Measurements from ENCODE around the gene SLX1A. TPM values are rescaled to one million over a fixed set of nuclear protein-coding genes. Genes with fewer than 3 reads are reported as not detected.
"Not testable (repeated sequence)": the region's sequence is repeated elsewhere in the genome, so short reads cannot be mapped to it uniquely, and the experiment has no call there.

Gene SLX1A
- total RNA-seq, 2 donors from 2014 or later, result 34.1 to 69.0 TPM

DNA sequence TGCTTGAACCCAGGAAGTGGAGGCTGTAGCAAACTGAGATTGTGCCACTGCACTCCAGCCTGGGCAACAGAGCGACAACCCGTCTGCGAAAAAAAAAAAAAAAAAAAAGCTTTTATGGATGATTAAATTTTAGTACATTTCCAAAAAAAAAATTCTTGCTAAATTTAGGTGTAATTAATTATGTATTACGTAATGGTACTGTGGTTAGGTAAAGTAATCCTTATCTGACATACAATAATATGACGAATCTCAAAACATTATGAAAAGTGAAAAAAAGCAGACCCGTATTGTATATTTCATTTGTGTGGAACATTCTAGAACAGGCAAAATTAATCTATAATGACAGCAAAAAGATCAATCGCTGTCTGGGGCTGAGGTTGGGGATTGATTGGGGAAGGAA is 20.6 kb upstream of the SLX1A start:
- H3K27ac Mint-ChIP-seq, result no peak overlapping the region
- no peak for ATAC-seq (replicated peaks)

DNA sequence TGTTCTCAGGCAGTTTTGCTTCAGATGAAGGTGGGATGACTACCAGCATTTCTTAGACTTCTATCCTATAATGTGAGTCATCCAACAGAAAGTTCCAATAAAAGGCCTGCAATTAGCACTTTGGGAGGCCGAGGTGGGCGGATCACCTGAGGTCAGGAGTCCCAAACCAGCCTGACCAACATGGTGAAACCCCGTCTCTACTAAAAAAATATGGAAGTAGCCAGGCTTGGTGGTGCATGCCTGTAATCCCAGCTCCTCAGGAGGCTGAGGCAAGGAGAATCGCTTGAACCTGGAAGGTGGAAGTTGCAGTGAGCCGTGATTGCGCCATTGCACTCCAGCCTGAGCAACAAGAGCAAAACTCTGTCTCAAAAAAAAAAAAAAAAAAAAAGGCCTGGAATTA is 16.8 kb upstream of the SLX1A start:
- ATAC-seq (replicated peaks); H3K9me3 Mint-ChIP-seq; H3K27me3 Mint-ChIP-seq; H3K4me1 Mint-ChIP-seq; H3K27ac Mint-ChIP-seq; H3K4me3 Mint-ChIP-seq; H3K36me3 Mint-ChIP-seq (ENCODE audit: low read depth): not testable (repeated sequence)

More for the DNA sequence above, 20.6 kb upstream of the SLX1A start:
- Mint-ChIP-seq H3K4me1 (no peaks in the 10 kb centered on the region), H3K4me3 (no peak overlapping the region), H3K27me3 (no peaks in the 10 kb centered on the region), H3K9me3 (no peaks in the 10 kb centered on the region), H3K36me3 (ENCODE audit: low read depth) (no peaks in the 10 kb centered on the region)

DNA sequence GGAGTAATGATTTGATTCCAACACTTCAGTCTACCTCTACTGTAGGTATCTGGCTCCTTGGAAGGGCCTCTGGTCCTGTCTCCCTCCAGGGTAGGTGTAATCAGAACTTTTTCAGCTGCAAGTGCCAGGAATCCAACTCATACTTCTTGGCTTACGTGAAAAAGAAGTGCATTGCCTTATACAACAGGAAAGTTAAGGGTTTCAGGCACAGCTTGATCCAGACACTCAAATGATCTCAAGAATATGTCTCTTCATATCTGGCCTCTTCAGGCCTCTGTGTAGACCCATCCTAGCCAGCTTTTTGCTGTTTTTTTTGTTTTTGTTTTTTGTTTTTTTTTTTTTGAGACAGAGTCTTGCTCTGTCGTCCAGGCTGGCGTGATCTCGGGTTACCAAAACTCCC is 14.5 kb upstream of the SLX1A start:
- H3K36me3 Mint-ChIP-seq (ENCODE audit: low read depth), result peaks cover 18% of the 10 kb centered on the region
- ATAC-seq (replicated peaks), result no peak
- no peak overlapping the region for H3K4me3 Mint-ChIP-seq
- no peak overlapping the region for H3K27ac Mint-ChIP-seq
- no peaks in the 10 kb centered on the region for H3K9me3 Mint-ChIP-seq
- no peaks in the 10 kb centered on the region for H3K27me3 Mint-ChIP-seq
- peaks cover 5% of the 10 kb centered on the region for H3K4me1 Mint-ChIP-seq

DNA sequence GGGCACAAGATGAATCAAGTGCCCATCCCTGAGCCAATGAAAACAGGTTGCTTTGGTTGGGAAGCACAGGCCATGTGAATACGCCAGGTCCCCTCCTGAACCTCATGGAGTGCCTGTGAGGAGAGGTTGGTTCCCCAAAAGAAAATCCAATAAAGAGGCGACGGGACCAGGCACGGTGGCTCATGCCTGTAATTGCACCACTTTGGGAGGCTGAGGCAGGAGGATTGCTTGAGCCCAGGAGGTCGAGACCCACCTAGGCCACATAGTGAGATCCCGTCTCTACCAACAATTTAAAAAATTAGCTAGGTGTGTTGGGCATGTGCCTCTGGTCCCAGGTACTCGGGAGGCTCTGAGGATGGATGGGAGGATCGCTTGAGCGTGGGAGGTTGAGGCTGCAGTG is 13.7 kb upstream of the SLX1A start:
- ATAC-seq (replicated peaks), result no peak
- Mint-ChIP-seq H3K4me3 (no peak overlapping the region), H3K4me1 (peaks cover 5% of the 10 kb centered on the region), H3K27ac (no peak overlapping the region), H3K36me3 (ENCODE audit: low read depth) (peaks cover 26% of the 10 kb centered on the region), H3K27me3 (no peaks in the 10 kb centered on the region), H3K9me3 (no peaks in the 10 kb centered on the region)

DNA sequence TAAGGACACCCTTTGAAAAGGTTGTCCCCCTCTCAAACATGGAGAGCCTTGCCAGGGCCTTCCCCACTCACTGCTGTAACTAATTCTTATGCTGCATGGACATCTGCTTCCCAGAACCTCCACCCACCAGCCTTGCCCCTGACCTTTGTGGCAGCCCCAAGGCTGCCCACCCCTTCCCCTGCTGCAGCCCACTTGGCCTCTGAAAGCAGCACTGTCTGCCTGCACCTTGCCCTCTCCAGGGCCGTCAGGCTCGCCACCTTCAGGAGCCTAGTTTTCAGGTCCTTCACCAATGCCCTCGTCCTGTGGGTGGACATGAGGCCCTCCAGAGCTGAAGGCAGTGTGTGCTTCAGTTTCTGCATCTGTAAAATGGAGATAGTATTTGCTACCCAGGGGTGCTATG is 12.9 kb upstream of the SLX1A start:
- H3K4me3 Mint-ChIP-seq, result no peak overlapping the region
- peaks cover 5% of the 10 kb centered on the region for H3K4me1 Mint-ChIP-seq
- H3K9me3 Mint-ChIP-seq, result no peaks in the 10 kb centered on the region
- H3K36me3 Mint-ChIP-seq (ENCODE audit: low read depth), result peaks cover 34% of the 10 kb centered on the region
- ATAC-seq (replicated peaks), result no peak
- H3K27me3 Mint-ChIP-seq, result no peaks in the 10 kb centered on the region
- peak overlapping the region; percentile 11 for H3K27ac Mint-ChIP-seq

DNA sequence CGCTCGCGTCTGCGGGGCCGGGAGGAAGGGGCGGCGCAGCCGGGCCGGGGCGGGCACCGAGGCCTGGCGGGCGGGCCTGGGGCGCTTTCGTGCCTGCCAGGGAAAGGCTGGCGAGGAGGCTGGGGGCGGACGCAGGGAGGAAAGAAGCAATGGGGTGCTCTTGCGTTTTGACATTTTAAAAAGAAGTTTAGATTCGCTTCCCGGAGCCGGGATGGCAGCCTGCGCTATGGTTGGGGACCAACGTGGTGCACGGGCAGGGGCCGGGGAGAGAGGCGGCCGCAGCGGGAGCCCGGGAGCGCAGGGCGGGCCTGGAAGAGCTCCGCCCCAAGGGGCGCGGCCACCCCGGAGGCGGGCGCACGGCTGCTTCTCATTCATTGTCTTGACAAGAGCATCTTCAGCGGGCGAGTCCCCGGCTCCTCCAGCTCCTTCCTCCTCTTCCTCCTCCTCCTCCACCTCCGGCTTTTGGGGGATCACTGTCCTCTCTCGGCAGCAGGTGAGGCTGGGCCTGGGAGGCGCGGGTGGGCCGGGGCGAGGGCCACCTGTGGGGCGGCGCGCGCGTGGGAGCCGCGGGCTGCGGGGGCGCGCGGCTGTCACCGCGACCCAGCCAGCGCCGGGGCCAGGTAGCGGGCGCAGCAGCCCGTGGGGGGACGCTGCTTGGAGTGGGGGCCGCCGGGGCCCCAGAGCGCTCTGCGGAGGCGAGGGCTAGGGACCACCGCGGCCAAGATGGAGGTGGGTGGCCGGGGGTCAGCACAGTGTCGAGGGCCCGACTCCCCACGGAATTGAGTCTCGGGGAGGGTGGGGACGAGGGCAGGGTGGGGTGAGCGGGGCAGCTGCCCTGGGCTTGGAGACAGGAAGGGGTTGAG is 10.2 kb upstream of the SLX1A start, which contains the start of gene CORO1A:
Gene CORO1A, plus strand, starts transcription at position 370 of the 863 bp plus-strand sequence. CDS start 1,608 bp downstream, outside the sequence.
- H3K4me1 Mint-ChIP-seq, result peaks cover 12% of the 10 kb centered on the region
- H3K4me3 Mint-ChIP-seq, result peak within 1 kb of the TSS; percentile 97
- no peaks in the 10 kb centered on the region for H3K9me3 Mint-ChIP-seq
- H3K27me3 Mint-ChIP-seq, result no peaks in the 10 kb centered on the region
- peaks cover 60% of the 10 kb centered on the region for H3K36me3 Mint-ChIP-seq (ENCODE audit: low read depth)
- peak; percentile 65 for ATAC-seq (replicated peaks)
- peak within 1 kb of the TSS; percentile 96 for H3K27ac Mint-ChIP-seq

GRCh38 chr16:30184096-30184890 is 9.4 kb upstream of the SLX1A start:
- Mint-ChIP-seq H3K4me1 (peaks cover 12% of the 10 kb centered on the region), H3K27me3 (no peaks in the 10 kb centered on the region), H3K4me3 (peak overlapping the region; percentile 97), H3K9me3 (no peaks in the 10 kb centered on the region), H3K36me3 (ENCODE audit: low read depth) (peaks cover 60% of the 10 kb centered on the region), H3K27ac (peak overlapping the region; percentile 96)
- ATAC-seq (replicated peaks), result peak; percentile 23

- peak overlapping the region; percentile 96 for H3K27ac Mint-ChIP-seq
- peaks cover 60% of the 10 kb centered on the region for H3K36me3 Mint-ChIP-seq (ENCODE audit: low read depth)
- H3K4me3 Mint-ChIP-seq, result peak overlapping the region; percentile 97
- no peaks in the 10 kb centered on the region for H3K9me3 Mint-ChIP-seq
- peaks cover 12% of the 10 kb centered on the region for H3K4me1 Mint-ChIP-seq
- peak; percentile 1 for ATAC-seq (replicated peaks)
- no peaks in the 10 kb centered on the region for H3K27me3 Mint-ChIP-seq
Observed at GRCh38 chr16:30184891-30185682, 8.6 kb upstream of the SLX1A start.

DNA sequence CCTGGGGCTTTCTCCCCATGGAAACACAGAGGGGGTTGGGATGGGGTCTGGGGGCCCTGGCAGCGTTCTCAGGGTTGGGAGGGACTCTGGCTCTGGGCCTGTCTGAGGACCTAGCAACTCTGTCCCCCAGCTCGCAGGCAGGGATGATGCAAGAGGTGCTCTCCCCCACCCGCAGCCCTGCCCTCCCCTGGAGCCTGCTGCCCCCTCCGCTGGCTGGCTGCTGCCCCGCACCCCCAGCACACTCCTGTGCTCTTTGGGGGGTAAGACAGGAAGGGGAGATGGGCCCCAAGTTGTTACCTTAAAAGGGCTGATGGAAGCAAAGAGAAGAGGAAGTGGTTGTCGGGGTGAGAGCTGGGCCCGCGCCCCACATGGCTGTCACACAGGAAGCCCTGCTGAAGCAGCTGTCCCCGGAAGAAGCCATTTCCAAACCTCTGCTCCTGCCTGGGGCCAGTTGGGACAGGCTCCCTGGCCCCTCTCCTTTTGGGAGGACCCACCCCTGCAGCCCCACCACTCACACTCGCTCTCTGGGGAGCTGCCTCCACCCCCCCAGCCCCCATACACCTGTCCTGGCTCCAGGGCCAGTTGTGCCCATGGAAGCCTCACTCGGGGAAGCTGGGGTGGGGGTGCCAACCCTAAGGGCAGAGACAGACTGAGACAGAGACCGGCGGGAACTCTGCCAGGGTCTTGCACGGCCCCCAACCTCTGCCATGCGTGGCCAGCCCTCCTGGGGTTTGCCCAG is 7.8 kb upstream of the SLX1A start:
- peaks cover 12% of the 10 kb centered on the region for H3K4me1 Mint-ChIP-seq
- H3K36me3 Mint-ChIP-seq (ENCODE audit: low read depth), result peaks cover 60% of the 10 kb centered on the region
- H3K27ac Mint-ChIP-seq, result peak overlapping the region; percentile 95
- no peaks in the 10 kb centered on the region for H3K27me3 Mint-ChIP-seq
- no peaks in the 10 kb centered on the region for H3K9me3 Mint-ChIP-seq
- peak overlapping the region; percentile 97 for H3K4me3 Mint-ChIP-seq
- peak; percentile 44 for ATAC-seq (replicated peaks)

GRCh38 chr16:30186444-30186781 is 7.3 kb upstream of the SLX1A start:
- H3K36me3 Mint-ChIP-seq (ENCODE audit: low read depth), result peaks cover 60% of the 10 kb centered on the region
- peaks cover 12% of the 10 kb centered on the region for H3K4me1 Mint-ChIP-seq
- H3K27ac Mint-ChIP-seq, result peak overlapping the region; percentile 95
- no peaks in the 10 kb centered on the region for H3K27me3 Mint-ChIP-seq
- H3K9me3 Mint-ChIP-seq, result no peaks in the 10 kb centered on the region
- H3K4me3 Mint-ChIP-seq, result peak overlapping the region; percentile 97
- ATAC-seq (replicated peaks), result no peak

DNA sequence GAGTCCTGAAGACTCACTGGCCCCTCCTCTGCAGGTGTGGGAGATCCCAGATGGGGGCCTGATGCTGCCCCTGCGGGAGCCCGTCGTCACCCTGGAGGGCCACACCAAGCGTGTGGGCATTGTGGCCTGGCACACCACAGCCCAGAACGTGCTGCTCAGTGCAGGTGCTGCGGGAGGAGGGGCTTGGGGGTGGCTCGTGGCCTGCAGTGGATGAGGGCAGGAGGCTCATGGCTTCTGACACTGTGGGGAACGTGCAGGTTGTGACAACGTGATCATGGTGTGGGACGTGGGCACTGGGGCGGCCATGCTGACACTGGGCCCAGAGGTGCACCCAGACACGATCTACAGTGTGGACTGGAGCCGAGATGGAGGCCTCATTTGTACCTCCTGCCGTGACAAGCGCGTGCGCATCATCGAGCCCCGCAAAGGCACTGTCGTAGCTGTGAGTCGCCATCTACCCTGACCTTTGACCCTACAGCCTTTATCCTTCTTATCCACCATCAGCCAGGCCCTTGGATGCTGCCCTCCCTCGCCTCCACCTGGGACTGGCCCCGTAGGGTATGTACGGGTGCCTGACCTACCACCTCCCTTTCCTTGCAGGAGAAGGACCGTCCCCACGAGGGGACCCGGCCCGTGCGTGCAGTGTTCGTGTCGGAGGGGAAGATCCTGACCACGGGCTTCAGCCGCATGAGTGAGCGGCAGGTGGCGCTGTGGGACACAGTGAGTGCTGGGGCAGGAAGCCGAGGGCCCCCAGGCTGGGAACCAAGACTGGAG is 6.7 kb upstream of the SLX1A start:
- Mint-ChIP-seq H3K27ac (peak overlapping the region; percentile 95), H3K9me3 (no peaks in the 10 kb centered on the region), H3K4me1 (peaks cover 12% of the 10 kb centered on the region), H3K27me3 (no peaks in the 10 kb centered on the region), H3K36me3 (ENCODE audit: low read depth) (peaks cover 60% of the 10 kb centered on the region), H3K4me3 (peak overlapping the region; percentile 97)
- peak; percentile 15 for ATAC-seq (replicated peaks)

DNA sequence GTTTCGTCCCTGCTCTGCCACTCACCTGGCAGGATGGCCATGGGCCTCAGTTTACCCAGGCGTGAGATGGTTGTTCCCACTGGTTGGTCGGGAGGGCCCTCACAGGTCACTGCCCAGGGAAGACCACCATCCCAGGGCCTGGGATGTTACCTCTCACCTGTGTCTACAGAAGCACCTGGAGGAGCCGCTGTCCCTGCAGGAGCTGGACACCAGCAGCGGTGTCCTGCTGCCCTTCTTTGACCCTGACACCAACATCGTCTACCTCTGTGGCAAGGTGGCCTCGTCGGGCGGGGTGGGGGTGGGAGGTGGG is 6.2 kb upstream of the SLX1A start:
- peak overlapping the region; percentile 97 for H3K4me3 Mint-ChIP-seq
- H3K36me3 Mint-ChIP-seq (ENCODE audit: low read depth), result peaks cover 56% of the 10 kb centered on the region
- no peaks in the 10 kb centered on the region for H3K9me3 Mint-ChIP-seq

DNA sequence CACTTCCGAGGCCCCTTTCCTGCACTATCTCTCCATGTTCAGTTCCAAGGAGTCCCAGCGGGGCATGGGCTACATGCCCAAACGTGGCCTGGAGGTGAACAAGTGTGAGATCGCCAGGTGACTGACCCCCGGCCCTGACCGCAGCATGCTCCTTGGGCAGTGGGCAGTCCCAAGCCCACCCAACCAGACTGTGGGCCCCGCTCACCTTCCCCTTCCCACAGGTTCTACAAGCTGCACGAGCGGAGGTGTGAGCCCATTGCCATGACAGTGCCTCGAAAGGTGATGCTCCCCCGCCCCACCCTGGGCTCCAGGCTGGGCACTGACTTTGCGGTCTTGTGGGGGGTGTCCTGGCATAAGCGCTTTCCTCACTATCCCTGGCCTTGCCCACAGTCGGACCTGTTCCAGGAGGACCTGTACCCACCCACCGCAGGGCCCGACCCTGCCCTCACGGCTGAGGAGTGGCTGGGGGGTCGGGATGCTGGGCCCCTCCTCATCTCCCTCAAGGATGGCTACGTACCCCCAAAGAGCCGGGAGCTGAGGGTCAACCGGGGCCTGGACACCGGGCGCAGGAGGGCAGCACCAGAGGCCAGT is 5.6 kb upstream of the SLX1A start:
- Mint-ChIP-seq H3K9me3 (no peaks in the 10 kb centered on the region), H3K27ac (no peak overlapping the region), H3K4me3 (peak overlapping the region; percentile 97), H3K36me3 (ENCODE audit: low read depth) (peaks cover 53% of the 10 kb centered on the region), H3K27me3 (no peaks in the 10 kb centered on the region), H3K4me1 (peaks cover 7% of the 10 kb centered on the region)
- ATAC-seq (replicated peaks), result no peak

More for the DNA sequence above, 6.2 kb upstream of the SLX1A start:
- Mint-ChIP-seq H3K27ac (peak overlapping the region; percentile 95), H3K4me1 (peaks cover 7% of the 10 kb centered on the region), H3K27me3 (no peaks in the 10 kb centered on the region)
- ATAC-seq (replicated peaks), result no peak
